OCI-LY3 (cell line): ENCODE data around the gene RNF5.

Source experiments
- EZH2phosphoT487 ChIP-seq: fragments of 200-600 bp; shearing (Covaris generic); IDR thresholded peaks from 2 replicates; pipeline ENCODE4 v1.6.1; 2018; ENCODE audit warnings: antibody characterized with exemption, mixed run types, low read depth
- TF ChIP-seq, protein P1 (sequence below): fragments of 200-600, 300-600 bp; sonication (generic); IDR thresholded peaks from 2 replicates; pipeline ENCODE4 v1.5.1; 2014; ENCODE audit warnings: antibody characterized with exemption, low read length, low read depth

- no peak for TF ChIP-seq EZH2phosphoT487
- TF ChIP-seq, protein P1, sequence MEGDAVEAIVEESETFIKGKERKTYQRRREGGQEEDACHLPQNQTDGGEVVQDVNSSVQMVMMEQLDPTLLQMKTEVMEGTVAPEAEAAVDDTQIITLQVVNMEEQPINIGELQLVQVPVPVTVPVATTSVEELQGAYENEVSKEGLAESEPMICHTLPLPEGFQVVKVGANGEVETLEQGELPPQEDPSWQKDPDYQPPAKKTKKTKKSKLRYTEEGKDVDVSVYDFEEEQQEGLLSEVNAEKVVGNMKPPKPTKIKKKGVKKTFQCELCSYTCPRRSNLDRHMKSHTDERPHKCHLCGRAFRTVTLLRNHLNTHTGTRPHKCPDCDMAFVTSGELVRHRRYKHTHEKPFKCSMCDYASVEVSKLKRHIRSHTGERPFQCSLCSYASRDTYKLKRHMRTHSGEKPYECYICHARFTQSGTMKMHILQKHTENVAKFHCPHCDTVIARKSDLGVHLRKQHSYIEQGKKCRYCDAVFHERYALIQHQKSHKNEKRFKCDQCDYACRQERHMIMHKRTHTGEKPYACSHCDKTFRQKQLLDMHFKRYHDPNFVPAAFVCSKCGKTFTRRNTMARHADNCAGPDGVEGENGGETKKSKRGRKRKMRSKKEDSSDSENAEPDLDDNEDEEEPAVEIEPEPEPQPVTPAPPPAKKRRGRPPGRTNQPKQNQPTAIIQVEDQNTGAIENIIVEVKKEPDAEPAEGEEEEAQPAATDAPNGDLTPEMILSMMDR, result no peak
Observed at GRCh38 chr6:32200711-32201475, 22.7 kb downstream of the RNF5 start.
